H9 (cell line): ENCODE measurements around the gene DNAJB6. TPM values are rescaled to one million over a fixed set of nuclear protein-coding genes. Genes with fewer than 3 reads are reported as not detected.
A peak's percentile ranks its signal among the peaks of the same experiment; 100 is the strongest.

ENCODE experiments used
- DNase-seq: peaks from one replicate; pipeline ENCODE4 v3.0.0-alpha.2; 2017
- H2AFZ ChIP-seq: one replicate; pipeline ENCODE4 v1.6.1; 2013; ENCODE audit warnings: mild to moderate bottlenecking, low read length, control low read depth, moderate library complexity
- H2AK5ac ChIP-seq: 2 replicates; pipeline ENCODE4 v1.6.1; 2013; ENCODE audit warnings: low read length, control low read depth, mixed read lengths; ENCODE audit not compliant: insufficient read length
- H2BK120ac ChIP-seq: one replicate; pipeline ENCODE4 v1.6.1; 2013; ENCODE audit warnings: low read depth, mild to moderate bottlenecking, low read length, control low read depth, inconsistent platforms; ENCODE audit not compliant: poor library complexity, severe bottlenecking
- H2BK12ac ChIP-seq: 2 replicates; pipeline ENCODE4 v1.6.1; 2013; ENCODE audit warnings: low read length, control low read depth, mixed read lengths, low read depth; ENCODE audit not compliant: insufficient read length
- H2BK15ac ChIP-seq: 2 replicates; pipeline ENCODE4 v1.6.1; 2013; ENCODE audit warnings: low read depth, low read length, control low read depth
- H2BK20ac ChIP-seq: one replicate; pipeline ENCODE4 v1.6.1; 2013; ENCODE audit warnings: low read depth, mild to moderate bottlenecking, low read length, control low read depth, inconsistent platforms; ENCODE audit not compliant: poor library complexity, severe bottlenecking
- H2BK5ac ChIP-seq: 2 replicates; pipeline ENCODE4 v1.6.1; 2013; ENCODE audit warnings: low read length, control low read depth, mixed read lengths; ENCODE audit not compliant: insufficient read length
- H3K14ac ChIP-seq: 2 replicates; pipeline ENCODE4 v1.6.1; 2013; ENCODE audit warnings: low read length, control low read depth; ENCODE audit not compliant: insufficient read depth
- H3K18ac ChIP-seq: 2 replicates; pipeline ENCODE4 v1.6.1; 2013; ENCODE audit warnings: low read depth, mild to moderate bottlenecking, mixed read lengths, low read length, control low read depth; ENCODE audit not compliant: insufficient read length
- H3K23ac ChIP-seq: 2 replicates; pipeline ENCODE4 v1.6.1; 2013; ENCODE audit warnings: low read length, control low read depth, mixed read lengths, low read depth; ENCODE audit not compliant: insufficient read length
- H3K23me2 ChIP-seq: 2 replicates; pipeline ENCODE4 v1.6.1; 2013; ENCODE audit warnings: low read depth, mild to moderate bottlenecking, mixed read lengths, low read length, control low read depth; ENCODE audit not compliant: insufficient read length, poor library complexity, severe bottlenecking
- H3K27ac ChIP-seq: 2 replicates; pipeline ENCODE4 v1.5.1; 2013; ENCODE audit warnings: low read length, control low read depth, mixed read lengths, low read depth; ENCODE audit not compliant: insufficient read length
- H3K27me3 ChIP-seq: 2 replicates; pipeline ENCODE4 v1.6.1; 2013; ENCODE audit warnings: low read length, control low read depth, inconsistent platforms; ENCODE audit not compliant: insufficient read depth
- H3K4ac ChIP-seq: 2 replicates; pipeline ENCODE4 v1.6.1; 2013; ENCODE audit warnings: low read depth, mild to moderate bottlenecking, control low read depth, inconsistent platforms, low read length, moderate library complexity
- H3K4me1 ChIP-seq: 2 replicates; pipeline ENCODE4 v1.6.1; 2013; ENCODE audit warnings: low read length, control low read depth, inconsistent platforms; ENCODE audit not compliant: insufficient read depth
- H3K4me2 ChIP-seq: 2 replicates; pipeline ENCODE4 v1.6.1; 2013; ENCODE audit warnings: low read length, control low read depth, mixed read lengths; ENCODE audit not compliant: insufficient read length, insufficient read depth
- H3K56ac ChIP-seq: 2 replicates; pipeline ENCODE4 v1.6.1; 2013; ENCODE audit warnings: low read depth, mild to moderate bottlenecking, mixed read lengths, low read length, control low read depth; ENCODE audit not compliant: insufficient read length
- H3K79me1 ChIP-seq: 2 replicates; pipeline ENCODE4 v1.6.1; 2013; ENCODE audit warnings: low read depth, mild to moderate bottlenecking, moderate library complexity, low read length, control low read depth, inconsistent platforms; ENCODE audit not compliant: insufficient read depth, poor library complexity, severe bottlenecking
- H3K79me2 ChIP-seq: 2 replicates; pipeline ENCODE4 v1.6.1; 2013; ENCODE audit warnings: low read length, control low read depth, inconsistent platforms; ENCODE audit not compliant: insufficient read depth
- H3K9ac ChIP-seq: 2 replicates; pipeline ENCODE4 v1.6.1; 2013; ENCODE audit warnings: low read length, control low read depth, mixed read lengths; ENCODE audit not compliant: insufficient read length; ENCODE audit errors: extremely low read depth
- H3K9me3 ChIP-seq: one replicate; pipeline ENCODE4 v1.6.1; 2013; ENCODE audit warnings: low read depth, low read length, inconsistent platforms; ENCODE audit not compliant: control insufficient read depth
- H3T11ph ChIP-seq: one replicate; pipeline ENCODE4 v1.6.1; 2013; ENCODE audit warnings: mild to moderate bottlenecking, low read length, control low read depth, inconsistent platforms
- H4K20me1 ChIP-seq: one replicate; pipeline ENCODE4 v1.6.1; 2013; ENCODE audit not compliant: control insufficient read depth, insufficient read length, insufficient read depth
- H4K5ac ChIP-seq: 2 replicates; pipeline ENCODE4 v1.6.1; 2013; ENCODE audit warnings: low read depth, mild to moderate bottlenecking, mixed read lengths, low read length, control low read depth; ENCODE audit not compliant: insufficient read length
- H4K8ac ChIP-seq: replicated peaks from 2 replicates; pipeline ENCODE4 v1.6.1; 2013; ENCODE audit warnings: low read length, control low read depth, mixed read lengths, low read depth; ENCODE audit not compliant: insufficient read length
- H4K91ac ChIP-seq: 2 replicates; pipeline ENCODE4 v1.6.1; 2013; ENCODE audit warnings: low read depth, mild to moderate bottlenecking, moderate library complexity, mixed read lengths, low read length, control low read depth; ENCODE audit not compliant: insufficient read length
- H3K27ac Mint-ChIP-seq, 3 experiments: 2 replicates in 2 of 3; 3 replicates in 1 of 3; pipeline ENCODE4 v1.8.0; 2020 to 2021; ENCODE audit warnings: mixed read lengths in 3 of 3, mild to moderate bottlenecking in 1 of 3, moderate library complexity in 1 of 3
- H3K27me3 Mint-ChIP-seq: 2 replicates; pipeline ENCODE4 v1.8.0; 2021; ENCODE audit warnings: low read depth, mild to moderate bottlenecking, moderate library complexity, mixed read lengths
- H3K36me3 Mint-ChIP-seq, 3 experiments: 2 replicates in 2 of 3; 3 replicates in 1 of 3; pipeline ENCODE4 v1.8.0; 2020 to 2021; ENCODE audit warnings: low read depth in 3 of 3, mixed read lengths in 3 of 3; ENCODE audit not compliant: insufficient read depth in 1 of 3
- H3K4me1 Mint-ChIP-seq, 2 experiments: 2 replicates each; pipeline ENCODE4 v1.8.0; 2020; ENCODE audit warnings: mixed read lengths in 2 of 2
- H3K4me3 Mint-ChIP-seq, 2 experiments: 2 replicates in 1 of 2; 3 replicates in 1 of 2; pipeline ENCODE4 v1.8.0; 2020 to 2021; ENCODE audit warnings: mild to moderate bottlenecking in 2 of 2, mixed read lengths in 2 of 2, moderate library complexity in 1 of 2
- H3K9me3 Mint-ChIP-seq, 2 experiments: 2 replicates in 1 of 2; 3 replicates in 1 of 2; pipeline ENCODE4 v1.8.0; 2020; ENCODE audit warnings: mild to moderate bottlenecking in 2 of 2, mixed read lengths in 2 of 2, moderate library complexity in 1 of 2
- CTCF ChIP-seq: fragments of 200-600 bp; sonication (generic); conservative IDR thresholded peaks from 3 replicates; pipeline ENCODE4 v1.8.0; 2021; ENCODE audit warnings: antibody characterized with exemption, mild to moderate bottlenecking
- WGBS: extraction: QIAGEN DNeasy Blood & Tissue Kit; methylation state at CpG from one replicate; pipeline ENCODE4 v1.1.7; 2013; ENCODE audit warnings: missing lambda C conversion rate, low lambda C conversion rate, mixed read lengths; ENCODE audit not compliant: insufficient read length; ENCODE audit errors: extremely low coverage; 5-methylcytosine and 5-hydroxymethylcytosine counted together
- total RNA-seq: library from RNA; stranded (reverse); gene quantifications from 2 replicates; pipeline ENCODE4 v1.2.1, GENCODE V29; 2021

DNAJB6 gene
- total RNA-seq, 1 experiment from 2014 or later, result 215 TPM

DNA sequence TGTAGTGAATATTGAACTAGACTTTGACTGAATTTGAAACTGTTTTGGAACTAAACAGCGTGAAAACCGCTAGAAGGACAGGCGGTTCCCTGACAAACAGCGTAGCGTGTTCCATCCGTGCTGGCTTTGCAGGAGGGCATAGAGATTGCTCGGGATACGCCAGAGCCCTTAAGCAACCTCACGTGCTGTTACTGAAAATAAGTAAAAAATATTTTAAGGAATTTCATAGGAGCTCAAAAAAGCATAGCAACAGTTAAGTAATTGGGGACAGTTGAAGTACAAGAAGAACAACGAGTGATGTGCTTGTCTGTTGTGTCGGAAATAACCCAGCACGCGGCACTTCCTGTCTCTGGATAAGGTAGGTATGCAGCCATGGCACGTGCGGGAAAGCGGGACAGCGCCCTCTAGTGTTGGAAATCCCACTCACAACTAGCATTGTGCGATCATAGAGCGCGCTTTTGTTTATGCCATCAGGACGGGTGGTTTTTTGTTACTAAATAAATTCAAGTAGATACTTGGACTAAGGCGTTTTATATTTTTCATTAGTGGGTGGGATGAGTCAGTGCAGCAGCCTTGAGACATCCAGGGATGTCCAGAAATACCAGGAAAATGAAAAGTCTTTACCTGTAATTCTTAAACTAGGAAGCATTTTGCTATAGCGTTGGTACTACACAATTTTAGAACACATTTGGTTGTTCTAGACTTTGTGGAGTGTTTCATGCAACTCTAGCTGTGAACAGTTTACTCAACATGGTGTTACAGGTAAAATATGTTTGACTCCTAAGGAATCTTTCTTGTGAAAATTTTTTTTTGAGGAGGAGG lies 50.4 kb downstream of the DNAJB6 start:
- no peak overlapping the region for H4K8ac ChIP-seq
- no peak overlapping the region for H2BK15ac ChIP-seq
- peak; percentile 98 for TF ChIP-seq CTCF
- H3K79me2 ChIP-seq, result peaks cover 20% of the 10 kb centered on the region; the same call in 1 of the 2 replicates
- no peak overlapping the region for H3K4me2 ChIP-seq
- H2AK5ac ChIP-seq, result no peak overlapping the region
- no peak overlapping the region for H2BK5ac ChIP-seq
- H4K91ac ChIP-seq, result no peak overlapping the region
- no peaks in the 10 kb centered on the region; the same call in 1 of the 2 replicates for H3K4me1 ChIP-seq
- no peak overlapping the region for H3K56ac ChIP-seq
- no peak overlapping the region for H3K18ac ChIP-seq
- H2AFZ ChIP-seq, result no peak overlapping the region
- no CpG with 5 or more reads among the region's 23 CpGs for WGBS
- no peaks in the 10 kb centered on the region for H3K23me2 ChIP-seq
- no peak overlapping the region for H3T11ph ChIP-seq
- no peak overlapping the region for H2BK120ac ChIP-seq
- Mint-ChIP-seq H3K4me1 (peaks cover 17 to 21% of the 10 kb centered on the region in 2 experiments), H3K27me3 (no peaks in the 10 kb centered on the region), H3K36me3 (peaks cover 51 to 84% (median 75%) of the 10 kb centered on the region in 3 experiments), H3K4me3 (no peak overlapping the region), H3K27ac (peak overlapping the region; percentile 35 to 88 (median 59); a peak in 6 of 7 replicates), H3K9me3 (no peaks in the 10 kb centered on the region)
- H3K14ac ChIP-seq, result no peak overlapping the region
- no peak overlapping the region for H2BK20ac ChIP-seq
- H3K27ac ChIP-seq, result no peak overlapping the region
- H3K27me3 ChIP-seq, result no peaks in the 10 kb centered on the region
- no peak overlapping the region for H3K4ac ChIP-seq
- H3K23ac ChIP-seq, result no peak overlapping the region
- DNase-seq, result peak; percentile 91
- no peaks in the 10 kb centered on the region for H3K9me3 ChIP-seq
- H2BK12ac ChIP-seq, result no peak overlapping the region
- no peaks in the 10 kb centered on the region for H4K20me1 ChIP-seq
- H3K9ac ChIP-seq, result no peak overlapping the region
- H3K79me1 ChIP-seq, result peaks cover 4% of the 10 kb centered on the region
- no peak overlapping the region for H4K5ac ChIP-seq
